Urinary bladder (tissue), 4 donors: ENCODE results near the gene HIBCH. TPM values are rescaled to one million over a fixed set of nuclear protein-coding genes. Genes with fewer than 3 reads are reported as not detected.
"Not testable (repeated sequence)": the region's sequence is repeated elsewhere in the genome, so short reads cannot be mapped to it uniquely, and the experiment has no call there.

Source experiments
- DNase-seq: peaks from one replicate; pipeline ENCODE4 v3.0.0-alpha.2; 2015; ENCODE audit errors: extremely low spot score
- H3K27ac ChIP-seq: one replicate; pipeline ENCODE4 v1.5.1; 2013; ENCODE audit warnings: low read depth, mild to moderate bottlenecking, moderate library complexity
- H3K36me3 ChIP-seq: one replicate; pipeline ENCODE4 v1.6.1; 2013; ENCODE audit warnings: mild to moderate bottlenecking, moderate library complexity; ENCODE audit not compliant: insufficient read depth
- H3K4me1 ChIP-seq: one replicate; pipeline ENCODE4 v1.6.1; 2013; ENCODE audit warnings: mild to moderate bottlenecking, moderate library complexity; ENCODE audit not compliant: insufficient read depth
- H3K4me3 ChIP-seq: one replicate; pipeline ENCODE4 v1.5.1; 2013; ENCODE audit warnings: low read depth, low read length
- WGBS: extraction: QIAGEN DNeasy Blood & Tissue Kit; methylation state at CpG from one replicate; pipeline ENCODE4 v1.1.7; 2013; 5-methylcytosine and 5-hydroxymethylcytosine counted together
- polyA plus RNA-seq: library from polyadenylated mRNA; stranded (reverse); fragments of 200-250 nt; gene quantifications from one replicate; pipeline ENCODE4 v1.2.3, GENCODE V29; 2013
- total RNA-seq: library from RNA; depleted of rRNA; stranded (reverse); fragments of >200 nt; gene quantifications from one replicate; pipeline ENCODE4 v1.2.3, GENCODE V29; 2014
- donor health status: healthy with polysubstance abuse.
- donor health status: healthy.

The HIBCH gene, protein sequence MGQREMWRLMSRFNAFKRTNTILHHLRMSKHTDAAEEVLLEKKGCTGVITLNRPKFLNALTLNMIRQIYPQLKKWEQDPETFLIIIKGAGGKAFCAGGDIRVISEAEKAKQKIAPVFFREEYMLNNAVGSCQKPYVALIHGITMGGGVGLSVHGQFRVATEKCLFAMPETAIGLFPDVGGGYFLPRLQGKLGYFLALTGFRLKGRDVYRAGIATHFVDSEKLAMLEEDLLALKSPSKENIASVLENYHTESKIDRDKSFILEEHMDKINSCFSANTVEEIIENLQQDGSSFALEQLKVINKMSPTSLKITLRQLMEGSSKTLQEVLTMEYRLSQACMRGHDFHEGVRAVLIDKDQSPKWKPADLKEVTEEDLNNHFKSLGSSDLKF
- total RNA-seq (61.1 TPM), polyA plus RNA-seq (23.1 TPM)

DNA sequence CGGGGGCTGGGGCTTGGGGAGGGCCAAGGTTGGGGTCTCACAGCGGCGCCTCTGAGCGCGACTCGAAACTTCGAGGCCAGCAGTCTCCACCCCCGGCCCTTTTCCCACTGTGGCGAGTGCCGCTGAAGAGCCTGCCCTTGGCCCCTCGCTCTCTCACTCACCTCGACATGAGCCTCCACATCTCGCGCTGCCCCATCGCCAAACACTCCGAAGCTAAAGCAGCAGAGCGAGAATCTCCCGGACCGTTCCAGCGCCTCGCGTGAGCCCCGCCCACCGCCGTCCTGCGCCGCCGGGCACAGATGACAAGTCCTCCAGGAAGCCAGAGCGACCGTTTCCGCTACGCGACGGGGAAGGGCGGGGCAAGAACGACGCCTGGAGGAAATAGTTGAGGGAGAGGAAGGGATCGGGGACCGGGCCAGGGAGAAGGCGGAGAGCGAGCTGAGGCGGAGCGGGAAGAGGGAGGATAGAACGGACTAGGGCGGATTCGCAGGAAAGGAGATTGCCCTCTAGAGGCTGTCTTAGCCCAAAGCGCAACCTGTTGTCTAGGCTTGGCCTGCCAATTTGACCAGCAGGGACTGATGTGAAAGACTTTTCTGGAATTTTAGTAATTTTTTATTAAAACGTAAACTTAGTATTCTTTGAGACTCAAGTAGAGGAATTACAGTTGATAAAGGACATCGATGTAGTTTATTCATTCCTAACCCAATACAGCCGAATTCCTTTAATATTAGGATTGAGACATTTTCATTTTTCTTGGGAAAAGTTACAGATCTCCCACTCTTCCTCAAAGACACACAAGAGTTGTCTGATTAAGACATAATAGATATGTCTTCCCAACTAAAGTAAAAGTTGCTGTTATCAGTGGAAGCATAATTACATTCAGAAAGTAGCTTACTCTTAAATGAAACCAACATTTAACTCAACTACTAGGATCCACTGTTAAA lies at the start of gene HIBCH:
Gene HIBCH (minus strand): TSS at position 272 of the 944 bp plus-strand sequence. CDS start 76 bp downstream, at position 196.
- Histone ChIP-seq H3K4me3 (peak within 1 kb of the TSS; percentile 63), H3K36me3 (no peaks in the 10 kb centered on the region), H3K27ac (peak within 1 kb of the TSS; percentile 62), H3K4me1 (no peaks in the 10 kb centered on the region)
- DNase-seq, result peak; percentile 98
- 1% methylated on average over 50 of the region's 50 CpGs for WGBS

DNA sequence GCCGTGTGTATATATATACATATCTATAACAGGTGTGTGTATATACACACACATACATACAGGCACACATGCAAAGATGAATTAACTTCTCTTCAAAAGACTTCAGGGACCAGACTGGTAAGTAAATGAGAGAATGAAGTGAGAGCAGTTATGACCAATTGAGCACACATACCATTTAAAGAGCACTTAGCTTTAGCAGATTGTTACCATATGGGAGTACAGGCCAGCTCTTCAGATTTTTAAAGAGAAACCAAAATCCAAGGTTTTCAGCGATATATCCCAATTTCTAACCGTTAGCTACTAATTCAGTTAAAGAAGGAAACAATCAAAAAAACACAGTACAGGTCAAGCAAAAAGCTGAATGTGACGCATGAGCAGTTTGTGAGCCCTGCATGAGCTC lies 47.5 kb upstream of the HIBCH start:
- 88% methylated on average over 4 of the region's 4 CpGs for whole genome bisulfite sequencing
- no peak overlapping the region for H3K4me3 ChIP-seq
- peaks cover 3% of the 10 kb centered on the region for H3K36me3 ChIP-seq
- H3K4me1 ChIP-seq, result no peaks in the 10 kb centered on the region
- no peak for DNase-seq
- no peak overlapping the region for H3K27ac ChIP-seq

GRCh38 chr2:190366248-190366753 lies 46.7 kb upstream of the HIBCH start:
- no peak for DNase-seq
- Histone ChIP-seq H3K36me3 (peaks cover 3% of the 10 kb centered on the region), H3K4me1 (no peaks in the 10 kb centered on the region), H3K27ac (no peak overlapping the region), H3K4me3 (no peak overlapping the region)
- 97% methylated on average over 11 of the region's 11 CpGs for whole genome bisulfite sequencing

DNA sequence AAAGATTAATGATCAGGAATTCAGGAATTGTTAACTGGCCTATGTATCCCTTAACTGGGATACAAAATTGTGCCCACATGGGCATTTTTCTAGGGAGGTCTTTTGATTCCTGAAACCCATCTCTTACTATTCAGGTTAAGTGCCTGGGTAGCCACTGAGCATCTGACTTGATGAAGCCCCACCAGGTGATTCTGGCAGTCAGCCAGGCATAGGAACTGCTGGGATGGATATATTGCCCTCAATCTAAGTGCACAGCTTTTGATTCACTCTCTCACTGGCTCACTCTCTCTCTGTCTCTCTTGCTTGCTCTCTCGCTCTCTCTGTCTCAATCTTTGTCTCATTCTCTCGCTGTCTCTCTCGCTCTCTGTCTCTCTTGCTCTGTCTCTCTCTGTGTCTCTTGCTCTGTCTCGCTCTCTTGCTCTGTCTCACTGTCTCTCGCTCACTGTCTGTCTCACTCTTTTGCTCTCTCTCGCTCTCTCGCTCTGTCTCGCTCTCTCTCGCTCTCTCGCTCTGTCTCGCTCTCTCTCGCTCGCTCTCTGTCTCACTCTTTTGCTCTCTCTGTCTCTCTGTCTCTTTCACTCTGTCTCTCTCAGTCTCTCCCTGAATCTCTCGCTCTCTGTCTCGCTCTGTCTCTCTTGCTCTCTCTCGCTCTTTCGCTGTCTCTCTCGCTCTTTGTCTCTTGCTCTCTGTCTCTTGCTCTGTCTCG lies 46.0 kb upstream of the HIBCH start:
- WGBS, result 98% methylated on average over 19 of the region's 19 CpGs
- Histone ChIP-seq H3K4me1 (no peaks in the 10 kb centered on the region), H3K27ac (no peak overlapping the region), H3K36me3 (peaks cover 2% of the 10 kb centered on the region), H3K4me3 (no peak overlapping the region)
- no peak for DNase-seq

DNA sequence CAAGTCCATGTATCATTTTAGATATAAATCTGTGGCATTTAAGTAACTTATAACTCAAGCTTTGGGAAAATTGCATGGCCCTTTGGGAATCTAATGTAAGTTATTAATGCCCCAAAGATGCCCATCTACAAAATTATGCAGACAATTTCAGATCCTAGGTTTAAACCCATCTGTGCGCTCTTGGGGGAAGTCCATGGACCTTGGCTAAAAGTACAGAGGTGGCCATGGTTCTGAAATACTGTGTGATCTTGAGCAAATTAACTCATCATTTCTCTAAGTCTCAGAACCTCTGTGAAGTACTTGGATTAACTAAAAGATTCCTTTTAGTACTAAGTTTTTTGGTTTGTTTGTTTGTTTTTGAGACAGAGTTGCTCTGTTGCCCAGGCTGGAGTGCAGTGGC lies 43.3 kb upstream of the HIBCH start:
- no peaks in the 10 kb centered on the region for H3K36me3 ChIP-seq

DNA sequence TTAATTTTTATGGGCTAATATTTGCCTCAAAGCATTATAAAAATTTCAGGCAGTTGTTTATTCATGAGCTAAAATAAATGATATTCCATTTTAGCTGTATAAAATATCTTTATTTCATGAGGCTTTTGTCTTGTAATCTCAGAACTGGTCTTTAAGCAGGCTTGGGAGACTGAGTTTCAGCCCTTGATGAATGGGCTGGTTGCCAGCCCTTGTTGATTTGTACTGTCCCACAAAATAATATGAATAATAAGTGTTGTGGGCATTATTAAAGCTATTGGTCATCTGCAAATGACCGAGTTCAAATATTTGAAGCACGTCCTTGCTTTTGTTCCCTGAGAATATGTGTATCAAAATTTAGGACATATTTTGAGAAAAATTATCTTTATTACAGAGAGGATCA lies 41.9 kb upstream of the HIBCH start:
- 95% methylated on average over 2 of the region's 2 CpGs for WGBS
- Histone ChIP-seq H3K36me3 (no peaks in the 10 kb centered on the region), H3K4me3 (no peak overlapping the region), H3K27ac (no peak overlapping the region), H3K4me1 (no peaks in the 10 kb centered on the region)
- no peak for DNase-seq

More for the DNA sequence above, 43.3 kb upstream of the HIBCH start:
- H3K4me3 ChIP-seq, result no peak overlapping the region
- H3K4me1 ChIP-seq, result no peaks in the 10 kb centered on the region
- H3K27ac ChIP-seq, result no peak overlapping the region
- 98% methylated on average over 1 of the region's 1 CpG for WGBS
- DNase-seq, result no peak

DNA sequence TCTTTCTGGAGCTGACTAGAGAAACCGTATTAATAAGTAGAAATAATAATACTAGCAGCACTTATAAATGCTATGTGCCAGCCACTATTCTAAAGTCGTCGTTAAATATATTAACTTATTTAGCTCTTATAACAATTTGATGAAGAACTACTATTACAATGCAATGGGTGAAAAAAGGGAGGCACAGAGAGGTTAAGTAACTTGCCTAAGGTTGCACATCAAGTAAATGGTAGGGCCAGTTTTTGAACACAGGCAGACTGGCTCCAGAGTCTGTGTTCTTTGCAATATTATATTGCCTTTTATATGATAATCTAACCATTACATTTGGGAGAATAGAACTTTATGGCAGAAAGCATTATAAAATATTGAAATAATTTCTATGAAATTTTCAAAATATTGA lies 41.3 kb upstream of the HIBCH start:
- H3K4me3 ChIP-seq, result no peak overlapping the region
- H3K27ac ChIP-seq, result no peak overlapping the region
- no peaks in the 10 kb centered on the region for H3K4me1 ChIP-seq
- no peaks in the 10 kb centered on the region for H3K36me3 ChIP-seq
- DNase-seq, result no peak
- WGBS, result 87% methylated on average over 3 of the region's 3 CpGs

DNA sequence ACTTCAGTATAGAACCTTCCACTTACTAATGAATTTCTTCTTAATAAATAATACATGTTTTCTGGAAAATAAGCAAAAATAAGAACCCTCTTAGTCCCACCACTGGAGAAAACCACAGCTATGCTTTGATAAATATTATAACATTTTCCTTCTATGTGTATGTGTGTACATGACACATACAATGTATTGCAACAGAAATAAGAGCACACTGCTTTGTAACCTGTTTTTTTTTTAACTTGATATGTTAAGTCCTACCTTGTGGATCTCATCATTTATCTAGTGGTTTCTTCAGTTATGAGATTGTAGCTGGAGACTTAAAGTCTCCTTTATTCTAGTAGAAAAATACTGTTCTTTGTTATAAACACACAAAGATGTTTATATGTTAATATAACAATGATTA lies 40.9 kb upstream of the HIBCH start:
- Histone ChIP-seq H3K4me1 (no peaks in the 10 kb centered on the region), H3K27ac (no peak overlapping the region), H3K4me3 (no peak overlapping the region), H3K36me3 (no peaks in the 10 kb centered on the region)
- no peak for DNase-seq

GRCh38 chr2:190358655-190359448 lies 39.2 kb upstream of the HIBCH start:
- WGBS, result 79% methylated on average over 8 of the region's 8 CpGs
- not testable (repeated sequence) for H3K27ac ChIP-seq, H3K4me3 ChIP-seq, H3K4me1 ChIP-seq, H3K36me3 ChIP-seq
- DNase-seq, result peak; percentile 50

GRCh38 chr2:190357600-190357999 lies 38.0 kb upstream of the HIBCH start:
- 71% methylated on average over 2 of the region's 2 CpGs for WGBS
- Histone ChIP-seq H3K27ac (no peak overlapping the region), H3K4me1 (no peaks in the 10 kb centered on the region), H3K4me3 (no peak overlapping the region), H3K36me3 (no peaks in the 10 kb centered on the region)
- DNase-seq, result no peak

DNA sequence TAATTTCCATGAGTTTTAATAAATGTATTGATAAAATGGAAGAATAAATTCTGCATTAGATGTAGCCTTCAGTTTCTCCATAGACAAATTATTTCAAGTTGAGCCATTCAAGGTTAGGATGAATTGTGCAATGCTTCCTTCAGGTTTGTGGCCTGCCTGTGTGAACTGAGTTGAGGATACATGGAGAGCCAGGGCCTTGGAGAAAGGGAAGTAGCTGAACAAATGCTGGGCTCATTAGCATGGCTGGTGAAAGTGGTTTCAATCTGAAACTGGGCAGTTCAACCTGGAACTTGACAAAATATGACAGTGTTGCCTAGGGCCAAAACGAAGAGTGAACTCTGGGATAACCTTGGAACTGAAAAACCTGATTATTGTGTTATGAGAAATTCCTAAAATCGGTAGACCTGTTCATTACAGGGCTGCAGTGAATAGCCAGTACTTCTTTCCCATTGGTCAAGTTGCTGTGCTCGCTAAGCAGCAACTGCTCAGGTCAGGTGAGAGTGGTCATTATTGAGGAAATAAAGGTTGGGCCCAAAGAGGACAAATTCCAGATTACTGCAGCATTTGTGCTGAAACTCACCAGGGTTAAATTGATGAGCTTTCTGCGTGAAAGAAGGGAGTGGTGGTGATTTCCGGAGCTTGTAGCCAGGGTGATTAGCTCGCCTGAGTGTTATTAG lies 36.5 kb upstream of the HIBCH start:
- DNase-seq, result no peak
- H3K27ac ChIP-seq, result no peak overlapping the region
- 77% methylated on average over 6 of the region's 6 CpGs for WGBS
- H3K4me1 ChIP-seq, result no peaks in the 10 kb centered on the region
- no peak overlapping the region for H3K4me3 ChIP-seq
- no peaks in the 10 kb centered on the region for H3K36me3 ChIP-seq

GRCh38 chr2:190354003-190354690 lies 34.5 kb upstream of the HIBCH start:
- no peak overlapping the region for H3K4me3 ChIP-seq
- no peaks in the 10 kb centered on the region for H3K36me3 ChIP-seq
- no peaks in the 10 kb centered on the region for H3K4me1 ChIP-seq
- 78% methylated on average over 12 of the region's 12 CpGs for WGBS
- H3K27ac ChIP-seq, result no peak overlapping the region
- no peak for DNase-seq
